H1 (cell line): Measurements from ENCODE around the gene MRPS34. TPM values are rescaled to one million over a fixed set of nuclear protein-coding genes. Genes with fewer than 3 reads are reported as not detected.

Experiments
- CTCF ChIA-PET: fragments of 300-600 bp; sonication (Branson Sonifier 250); formaldehyde crosslinking; loops from one replicate; lab custom pipeline; 2021; ENCODE audit not compliant: partially characterized antibody; lab: Charles Lee
- POLR2A ChIA-PET: fragments of 300-600 bp; sonication (Branson Sonifier 250); formaldehyde crosslinking; loops from one replicate; lab custom pipeline; 2021; ENCODE audit warnings: inconsistent platforms; ENCODE audit not compliant: partially characterized antibody; lab: Charles Lee
- DNase-seq, 2 experiments: peaks; one replicate each; pipeline versions ENCODE4 v3.0.0 to v3.0.0-alpha.2; 2010 to 2022; ENCODE audit warnings: low spot score in 2 of 2, low read depth in 1 of 2, mixed read lengths in 1 of 2
- FAIRE-seq: peaks from 2 replicates; lab custom pipeline; 2011; peaks lifted over from hg19 to GRCh38; lab: Jason Lieb, UNC
- H2AFZ ChIP-seq: 2 replicates; pipeline ENCODE4 v1.8.1; 2012; ENCODE audit warnings: low read length, inconsistent platforms
- H2AK5ac ChIP-seq: 2 replicates; pipeline ENCODE4 v1.6.1; 2013; ENCODE audit warnings: low read depth, low read length
- H2BK120ac ChIP-seq: replicated peaks from 2 replicates; pipeline ENCODE3; 2013; ENCODE audit warnings: low read depth, low read length, inconsistent platforms
- H2BK12ac ChIP-seq: 2 replicates; pipeline ENCODE4 v1.6.1; 2013; ENCODE audit warnings: low read depth, low read length
- H2BK15ac ChIP-seq: 2 replicates; pipeline ENCODE4 v1.6.1; 2013; ENCODE audit warnings: low read length
- H2BK20ac ChIP-seq: 2 replicates; pipeline ENCODE4 v1.6.1; 2013; ENCODE audit warnings: low read length
- H2BK5ac ChIP-seq: 2 replicates; pipeline ENCODE4 v1.6.1; 2013; ENCODE audit warnings: low read depth, low read length
- H3K14ac ChIP-seq: 2 replicates; pipeline ENCODE4 v1.6.1; 2013; ENCODE audit warnings: inconsistent platforms; ENCODE audit not compliant: insufficient read length
- H3K18ac ChIP-seq: 2 replicates; pipeline ENCODE4 v1.6.1; 2013; ENCODE audit warnings: low read length; ENCODE audit errors: extremely low read depth
- H3K23ac ChIP-seq: 2 replicates; pipeline ENCODE4 v1.6.1; 2013; ENCODE audit warnings: inconsistent platforms; ENCODE audit not compliant: insufficient read length
- H3K23me2 ChIP-seq: 2 replicates; pipeline ENCODE4 v1.6.1; 2013; ENCODE audit warnings: low read depth, low read length
- H3K27ac ChIP-seq: 2 replicates; pipeline ENCODE4 v1.6.1; 2011; ENCODE audit warnings: low read depth, low read length, inconsistent platforms
- H3K27me3 ChIP-seq, 4 experiments: replicated peaks in 1 of 4; 1 replicate in 1 of 4; 2 replicates in 3 of 4; pipeline versions ENCODE4 v1.6.1 to v1.8.1; 2011 to 2013; ENCODE audit warnings: low read length in 3 of 4, mild to moderate bottlenecking in 3 of 4, inconsistent platforms in 2 of 4, mixed read lengths in 2 of 4, moderate library complexity in 1 of 4; ENCODE audit not compliant: control insufficient read depth in 3 of 4, insufficient read depth in 3 of 4; ENCODE audit errors: extremely low read depth in 1 of 4
- H3K36me3 ChIP-seq, 4 experiments: 2 replicates each; pipeline versions ENCODE4 v1.6.1 to v1.8.1; 2011 to 2013; ENCODE audit warnings: mild to moderate bottlenecking in 4 of 4, low read length in 3 of 4, moderate library complexity in 2 of 4, control low read depth in 1 of 4, inconsistent platforms in 1 of 4; ENCODE audit not compliant: insufficient read depth in 4 of 4, control insufficient read depth in 2 of 4
- H3K4ac ChIP-seq: replicated peaks from 2 replicates; pipeline ENCODE3; 2013; ENCODE audit warnings: low read length, low read depth, mixed read lengths, inconsistent platforms; ENCODE audit not compliant: insufficient read length
- H3K4me1 ChIP-seq, 4 experiments: replicated peaks in 1 of 4; 1 replicate in 1 of 4; 2 replicates in 3 of 4; pipeline versions ENCODE4 v1.6.1 to v1.8.1; 2011 to 2013; ENCODE audit warnings: low read length in 3 of 4, inconsistent platforms in 2 of 4, mixed read lengths in 1 of 4; ENCODE audit not compliant: insufficient read depth in 4 of 4, control insufficient read depth in 3 of 4
- H3K4me2 ChIP-seq, 2 experiments: 2 replicates each; pipeline versions ENCODE4 v1.6.1 to v1.8.1; 2011 to 2013; ENCODE audit warnings: low read depth in 2 of 2, low read length in 2 of 2, control low read depth in 1 of 2, inconsistent platforms in 1 of 2, mild to moderate bottlenecking in 1 of 2; ENCODE audit not compliant: insufficient read depth in 1 of 2
- H3K4me3 ChIP-seq, 4 experiments: fragments of 200-600, 300-600 bp in 1 of 4; sonication (generic), shearing (Covaris generic), sonication (Bioruptor Twin) in 1 of 4; 2 replicates each; pipeline versions ENCODE4 v1.5.1 to v1.8.1; 2011 to 2016; ENCODE audit warnings: low read length in 4 of 4, low read depth in 3 of 4, control low read depth in 2 of 4, inconsistent platforms in 2 of 4, mild to moderate bottlenecking in 2 of 4, mixed read lengths in 1 of 4, moderate library complexity in 1 of 4; ENCODE audit not compliant: insufficient read depth in 2 of 4; ENCODE audit errors: extremely low read depth in 1 of 4
- H3K56ac ChIP-seq: replicated peaks from 2 replicates; pipeline ENCODE3; 2013; ENCODE audit warnings: low read depth, mild to moderate bottlenecking, mixed read lengths, low read length, inconsistent platforms; ENCODE audit not compliant: insufficient read length
- H3K79me1 ChIP-seq: 2 replicates; pipeline ENCODE4 v1.6.1; 2013; ENCODE audit warnings: low read depth, low read length, control low read depth
- H3K79me2 ChIP-seq, 2 experiments: 2 replicates each; pipeline versions ENCODE4 v1.6.1 to v1.8.1; 2012 to 2013; ENCODE audit warnings: low read length in 2 of 2, mild to moderate bottlenecking in 2 of 2, inconsistent platforms in 1 of 2; ENCODE audit not compliant: insufficient read depth in 2 of 2, control insufficient read depth in 1 of 2
- H3K9ac ChIP-seq, 4 experiments: replicated peaks in 1 of 4; 1 replicate in 1 of 4; 2 replicates in 3 of 4; pipeline versions ENCODE4 v1.6.1 to v1.8.1; 2011 to 2013; ENCODE audit warnings: low read depth in 3 of 4, low read length in 3 of 4, control low read depth in 2 of 4, mild to moderate bottlenecking in 2 of 4, moderate library complexity in 2 of 4, inconsistent platforms in 1 of 4; ENCODE audit errors: extremely low read depth in 1 of 4
- H3K9me3 ChIP-seq, 2 experiments: 2 replicates each; pipeline versions ENCODE4 v1.6.1 to v1.8.1; 2012 to 2013; ENCODE audit warnings: mild to moderate bottlenecking in 2 of 2, moderate library complexity in 2 of 2, control low read depth in 1 of 2, inconsistent platforms in 1 of 2, low read depth in 1 of 2, low read length in 1 of 2, mixed read lengths in 1 of 2; ENCODE audit not compliant: insufficient read depth in 2 of 2
- H4K20me1 ChIP-seq, 2 experiments: replicated peaks in 1 of 2; 2 replicates each; pipeline versions ENCODE3 to v1.8.1; 2011 to 2013; ENCODE audit warnings: inconsistent platforms in 2 of 2, low read length in 2 of 2, mild to moderate bottlenecking in 1 of 2; ENCODE audit not compliant: insufficient read depth in 2 of 2, control insufficient read depth in 1 of 2
- H4K5ac ChIP-seq: 2 replicates; pipeline ENCODE4 v1.6.1; 2013; ENCODE audit warnings: low read length, low read depth, mixed read lengths, inconsistent platforms; ENCODE audit not compliant: insufficient read length
- H4K8ac ChIP-seq: 2 replicates; pipeline ENCODE4 v1.8.0; 2013; ENCODE audit warnings: mild to moderate bottlenecking, moderate library complexity, low read length, inconsistent platforms; ENCODE audit not compliant: insufficient read depth; ENCODE audit errors: extremely low read depth
- H4K91ac ChIP-seq: replicated peaks from 2 replicates; pipeline ENCODE3; 2013; ENCODE audit warnings: low read length, mixed read lengths, inconsistent platforms; ENCODE audit not compliant: insufficient read length
- EP300 ChIP-seq, 2 experiments: IDR thresholded peaks; 1 replicate in 1 of 2; 2 replicates in 1 of 2; pipeline ENCODE4 v1.6.1; 2011 to 2012; ENCODE audit warnings: low read depth in 2 of 2, low read length in 2 of 2, mild to moderate bottlenecking in 2 of 2, borderline replicate concordance in 1 of 2, inconsistent platforms in 1 of 2, moderate library complexity in 1 of 2
- HDAC6 ChIP-seq: IDR thresholded peaks from one replicate; pipeline ENCODE4 v1.7.1; 2012; ENCODE audit warnings: low read depth, mild to moderate bottlenecking, inconsistent platforms, low read length, moderate library complexity
- POU5F1 ChIP-seq: IDR thresholded peaks from 2 replicates; pipeline ENCODE4 v1.6.1; 2011; ENCODE audit warnings: low read depth, mild to moderate bottlenecking, low read length, moderate library complexity
- SIN3A ChIP-seq, 2 experiments: IDR thresholded peaks in 1 of 2; conservative IDR thresholded peaks in 1 of 2; 2 replicates each; pipeline ENCODE4 v1.6.1; 2011 to 2012; ENCODE audit warnings: low read length in 2 of 2, improper control_type of control experiment in 1 of 2, low read depth in 1 of 2, mild to moderate bottlenecking in 1 of 2
- TEAD4 ChIP-seq: IDR thresholded peaks from 2 replicates; pipeline ENCODE4 v1.6.1; 2012; ENCODE audit warnings: low read depth, low read length, inconsistent platforms, mixed read lengths
- WGBS, 2 experiments: shearing (Covaris generic) in 1 of 2; methylation state at CpG; one replicate each; pipeline versions ENCODE4 v1.1.6 to v1.1.7; 2013 to 2015; ENCODE audit warnings: low lambda C conversion rate in 2 of 2, mixed read lengths in 2 of 2, inconsistent platforms in 1 of 2, low coverage in 1 of 2, missing lambda C conversion rate in 1 of 2; ENCODE audit not compliant: insufficient replicate concordance in 2 of 2, insufficient coverage in 1 of 2, insufficient read length in 1 of 2; ENCODE audit errors: extremely low coverage in 1 of 2, missing lambda C conversion rate in 1 of 2; 5-methylcytosine and 5-hydroxymethylcytosine counted together
- polyA plus RNA-seq, 7 experiments: library from polyadenylated mRNA; depleted of rRNA in 3 of 7; stranded (reverse) in 5 of 7; unstranded in 2 of 7; fragments of >200 nt in 5 of 7; fragments of 200-250 nt in 2 of 7; gene quantifications; 1 replicate in 5 of 7; 2 replicates in 1 of 7; 4 replicates in 1 of 7; pipeline versions ENCODE4 v1.2.1 to v1.2.3, GENCODE V29; 2011 to 2013; ENCODE audit warnings: missing spikeins in 2 of 7, mixed read lengths in 2 of 7
- total RNA-seq: library from RNA; stranded (reverse); fragmentation: NEBNext Ultra II Directional; extraction: Animal tissue kit (Norgen Biotek cat#: 25700); gene quantifications from 2 replicates; pipeline ENCODE4 v1.2.1, GENCODE V29; 2021
- TF ChIP-seq, protein P1 (sequence below): IDR thresholded peaks from 2 replicates; pipeline ENCODE4 v1.6.1; 2011; ENCODE audit warnings: low read length, improper control_type of control experiment

Gene MRPS34
- total and polyA plus RNA-seq, 2 of the 8 experiments (the other 6 are each of a cell fraction or from before 2014, with no cell fraction given): 168 to 252 TPM

DNA sequence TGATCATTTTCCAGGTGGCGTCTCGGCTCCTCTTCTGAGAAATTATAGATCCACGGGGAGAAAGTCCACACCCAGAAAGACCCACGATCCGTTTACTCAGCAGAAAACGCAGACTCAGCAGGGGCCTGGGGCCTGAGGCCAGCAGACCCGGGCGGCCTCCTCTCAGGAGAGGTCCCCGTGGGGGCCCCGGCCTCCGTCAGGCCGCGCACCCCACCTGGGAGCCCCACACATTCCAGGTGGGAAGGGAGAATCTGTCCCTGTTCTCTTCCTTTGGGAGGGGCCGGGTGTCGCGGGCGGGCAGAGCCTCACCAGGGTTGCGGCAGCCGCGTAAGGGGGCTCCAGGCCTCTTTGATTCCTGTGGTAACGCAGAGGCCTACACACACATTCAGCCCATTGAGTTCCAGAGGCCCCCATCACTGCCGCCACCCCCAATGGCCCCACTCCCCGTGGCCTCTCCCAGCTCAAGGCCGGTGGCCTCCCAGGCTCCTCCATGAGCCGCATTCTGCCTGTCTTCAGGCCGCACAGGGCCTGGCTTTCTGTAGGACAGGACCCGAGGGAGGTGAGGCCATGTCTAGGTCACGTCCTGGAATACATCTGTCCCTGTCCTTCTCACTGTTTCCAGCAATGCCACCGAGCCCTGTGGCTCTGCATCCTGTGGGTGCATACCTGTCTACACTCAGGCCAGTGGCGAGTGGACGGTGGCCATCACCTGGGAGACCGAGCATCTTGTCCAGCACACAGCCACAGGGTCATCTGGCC lies 22.2 kb upstream of the MRPS34 start:
- Histone ChIP-seq H4K5ac (no peak overlapping the region), H3K9ac (no peak overlapping the region), H2BK5ac (0 out of 2 replicates have a peak overlapping the region, but pooled peaks have one; percentile 26), H2BK120ac (no peak overlapping the region), H3K27me3 (no peaks in the 10 kb centered on the region), H3K9me3 (peaks cover 18 to 20% of the 10 kb centered on the region in 2 experiments), H2BK15ac (no peak overlapping the region), H2AK5ac (0 out of 2 replicates have a peak overlapping the region, but pooled peaks have one; percentile 24), H3K14ac (no peak overlapping the region), H2BK20ac (no peak overlapping the region), H3K18ac (no peak overlapping the region), H3K4me1 (no peaks in the 10 kb centered on the region), H3K4me2 (no peak overlapping the region), H3K79me1 (no peaks in the 10 kb centered on the region; the same call in 1 of the 2 replicates), H3K36me3 (peaks cover 0 to 15% (median 0%) of the 10 kb centered on the region in 4 experiments; a peak in 2 of 8 replicates), H3K23ac (no peak overlapping the region), H3K56ac (no peak overlapping the region), H3K79me2 (no peaks in the 10 kb centered on the region), H4K20me1 (peaks cover 0 to 2% of the 10 kb centered on the region in 2 experiments), H3K4me3 (no peak overlapping the region), H2BK12ac (no peak overlapping the region), H3K4ac (no peak overlapping the region), H3K23me2 (no peaks in the 10 kb centered on the region), H4K91ac (no peak overlapping the region), H3K27ac (no peak overlapping the region), H4K8ac (no peak overlapping the region), H2AFZ (no peak overlapping the region)
- CTCF ChIA-PET: interaction anchor here (1.3 kb wide), 1 partner anchor 28 kb away, joined by 4 read pairs; no protein-coding TSS in a partner anchor
- FAIRE-seq: no peak
- no peak for DNase-seq
- WGBS, 2 experiments: 90% methylated on average over 26 of the region's 32 CpGs; no CpG with 5 or more reads in 1 of the 2 experiments
- POLR2A ChIA-PET: interaction anchor here (1.0 to 3.3 kb wide), 4 partner anchors 13 to 32 kb away, joined by 3 to 19 read pairs (median 4); partner anchors contain the start of genes EME2, FAHD1, HAGH and MRPS34
- no peak for TF ChIP-seq POU5F1
- no peak for TF ChIP-seq HDAC6
- no peak for TF ChIP-seq TEAD4
- TF ChIP-seq EP300 (IDR thresholded peaks at IDR 0.05; ENCODE audit: borderline replicate concordance in 1 of 2, low read depth in 2 of 2, low read length in 2 of 2): no peak
- TF ChIP-seq SIN3A (conservative IDR thresholded peaks at IDR 0.05 in 1 of 2, IDR thresholded peaks at IDR 0.05 in 1 of 2; ENCODE audit: low read depth in 1 of 2, low read length in 2 of 2): no peak
- TF ChIP-seq, protein P1, sequence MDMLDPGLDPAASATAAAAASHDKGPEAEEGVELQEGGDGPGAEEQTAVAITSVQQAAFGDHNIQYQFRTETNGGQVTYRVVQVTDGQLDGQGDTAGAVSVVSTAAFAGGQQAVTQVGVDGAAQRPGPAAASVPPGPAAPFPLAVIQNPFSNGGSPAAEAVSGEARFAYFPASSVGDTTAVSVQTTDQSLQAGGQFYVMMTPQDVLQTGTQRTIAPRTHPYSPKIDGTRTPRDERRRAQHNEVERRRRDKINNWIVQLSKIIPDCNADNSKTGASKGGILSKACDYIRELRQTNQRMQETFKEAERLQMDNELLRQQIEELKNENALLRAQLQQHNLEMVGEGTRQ: no peak
